G401 (cell line): ENCODE data around the gene SPRR1B. TPM values are rescaled to one million over a fixed set of nuclear protein-coding genes. Genes with fewer than 3 reads are reported as not detected.
"Not testable (repeated sequence)": the region's sequence is repeated elsewhere in the genome, so short reads cannot be mapped to it uniquely, and the experiment has no call there.

Experiments
- DNase-seq: peaks from one replicate; pipeline ENCODE4 v3.0.0-alpha.2; 2015; ENCODE audit warnings: low spot score
- in situ Hi-C: cut with HindIII; loops from 2 replicates; pipeline ENCODE4 v1.10.0; 2016; ENCODE audit warnings: low sequenced_read_pairs, mixed read lengths
- total RNA-seq: library from RNA; depleted of rRNA; stranded (reverse); fragments of >200 nt; shearing (Covaris generic); gene quantifications from 2 replicates; pipeline ENCODE4 v1.2.3, GENCODE V29; 2014; rRNA removed

The SPRR1B gene, protein sequence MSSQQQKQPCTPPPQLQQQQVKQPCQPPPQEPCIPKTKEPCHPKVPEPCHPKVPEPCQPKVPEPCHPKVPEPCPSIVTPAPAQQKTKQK
- not detected in 2 replicates for total RNA-seq

DNA sequence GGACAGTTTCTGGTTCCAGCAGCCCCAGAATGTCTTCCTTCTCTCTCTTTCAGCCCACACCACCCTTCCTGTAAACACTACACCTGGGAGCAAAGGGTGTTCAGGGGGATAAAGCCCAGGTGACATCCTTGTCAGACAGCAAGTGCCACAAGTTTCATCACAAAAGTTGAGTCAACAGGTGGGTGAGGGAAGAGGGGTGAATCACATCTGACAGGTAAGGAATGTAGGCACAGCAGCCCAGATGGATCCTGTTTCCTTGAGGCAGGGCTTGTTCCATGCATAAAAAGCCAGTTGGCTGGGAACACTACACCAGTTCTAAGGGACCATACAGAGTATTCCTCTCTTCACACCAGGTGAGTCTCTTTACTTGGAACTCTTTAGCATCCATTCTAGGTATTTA is at the start of gene SPRR1B:
TSS of gene SPRR1B (plus strand) at position 309 of the 400 bp plus-strand sequence. CDS start 1,143 bp downstream, outside the sequence.
- no peak for DNase-seq
- in situ Hi-C loops: no loop called here

DNA sequence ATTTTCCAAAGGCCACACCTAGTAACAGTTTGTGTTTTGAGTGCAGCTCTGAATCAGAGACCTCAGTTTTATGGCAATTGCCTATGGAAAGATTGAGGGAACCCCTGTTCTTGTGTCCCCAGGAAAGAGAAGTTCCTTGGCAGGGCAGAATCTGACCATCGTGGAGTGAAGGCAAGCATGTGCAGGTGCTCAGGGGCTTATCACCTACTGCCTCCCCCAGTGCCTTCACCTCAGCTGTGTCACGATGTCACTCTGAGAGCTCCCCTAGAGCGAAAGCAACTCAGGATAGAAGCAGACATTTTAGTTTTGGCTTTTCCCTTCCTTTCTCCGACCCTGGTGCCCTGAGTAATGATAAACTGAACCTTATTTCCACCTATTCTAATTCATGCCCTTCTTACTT is 48.9 kb upstream of the SPRR1B start:
- DNase-seq: no peak
- in situ Hi-C loops: no loop called here

- in situ Hi-C loops: no loop called here
- DNase-seq: no peak
Measured at GRCh38 chr1:152983234-152983633, 47.8 kb upstream of the SPRR1B start.

DNA sequence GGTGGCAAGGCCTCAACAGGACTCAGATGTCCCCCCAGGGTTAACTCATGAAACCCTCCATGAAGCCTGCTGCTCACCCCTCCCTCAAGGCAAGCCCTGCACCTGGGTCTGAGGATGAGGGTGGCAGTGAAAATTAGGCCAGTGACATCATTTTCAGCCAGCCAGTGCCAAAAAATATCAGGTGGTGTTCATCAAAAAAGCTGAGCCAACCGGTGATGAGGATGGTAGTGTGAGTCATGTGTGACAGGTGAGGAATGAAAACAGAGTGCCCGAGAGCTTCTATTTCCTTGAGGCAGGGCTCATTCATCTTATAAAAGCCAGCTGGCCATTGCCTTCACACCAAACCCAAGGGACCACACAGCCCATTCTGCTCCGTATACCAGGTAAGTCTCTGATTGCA is 47.3 kb upstream of the SPRR1B start, which contains the start of gene SPRR1A:
TSS of gene SPRR1A (plus strand) at position 339 of the 400 bp plus-strand sequence. CDS start 1,150 bp downstream, outside the sequence.
- DNase-seq: no peak
- in situ Hi-C loops: no loop called here

DNA sequence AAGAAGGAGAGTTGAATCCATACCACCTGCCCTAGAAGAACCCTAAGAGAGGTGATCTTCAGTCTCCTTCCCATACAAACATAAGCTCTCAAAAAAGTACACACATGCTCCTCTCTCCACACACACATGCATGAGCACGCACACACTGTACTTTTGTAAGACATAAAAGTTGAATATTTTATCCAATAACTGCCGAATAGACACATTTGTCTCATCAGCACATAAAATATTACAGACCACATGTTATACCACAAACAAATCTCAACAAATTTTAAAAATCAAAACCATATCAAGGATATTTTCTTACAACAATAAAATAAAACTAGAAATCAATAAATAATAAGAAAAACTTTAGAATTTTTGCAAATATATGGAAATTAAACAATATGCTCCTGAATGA is 44.4 kb upstream of the SPRR1B start:
- in situ Hi-C loops: no loop called here
- no peak for DNase-seq

- in situ Hi-C loops: no loop called here
- no peak for DNase-seq
Measured at GRCh38 chr1:152993186-152993585, 37.8 kb upstream of the SPRR1B start.

DNA sequence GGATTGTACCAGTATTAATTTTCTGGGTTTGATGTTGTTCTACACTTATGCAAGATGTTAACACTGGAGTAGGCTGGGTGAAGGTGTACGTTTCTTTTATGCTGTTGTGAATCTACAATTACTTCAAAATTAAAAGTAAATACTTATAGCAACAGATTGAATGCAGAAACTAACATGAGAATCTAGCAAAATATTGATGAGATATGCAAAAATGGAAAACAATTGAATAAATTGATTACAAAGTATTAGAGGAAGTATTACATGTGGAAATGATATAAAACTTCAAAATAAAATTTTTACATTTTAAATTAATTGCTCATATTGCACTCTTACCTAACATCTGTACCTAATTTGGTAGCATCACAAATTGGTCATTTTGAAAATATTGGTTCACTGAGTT is 35.2 kb upstream of the SPRR1B start:
- no peak for DNase-seq
- in situ Hi-C loops: no loop called here

- in situ Hi-C loops: no loop called here
- DNase-seq: no peak
Measured at GRCh38 chr1:152996633-152997400, 34.2 kb upstream of the SPRR1B start.

DNA sequence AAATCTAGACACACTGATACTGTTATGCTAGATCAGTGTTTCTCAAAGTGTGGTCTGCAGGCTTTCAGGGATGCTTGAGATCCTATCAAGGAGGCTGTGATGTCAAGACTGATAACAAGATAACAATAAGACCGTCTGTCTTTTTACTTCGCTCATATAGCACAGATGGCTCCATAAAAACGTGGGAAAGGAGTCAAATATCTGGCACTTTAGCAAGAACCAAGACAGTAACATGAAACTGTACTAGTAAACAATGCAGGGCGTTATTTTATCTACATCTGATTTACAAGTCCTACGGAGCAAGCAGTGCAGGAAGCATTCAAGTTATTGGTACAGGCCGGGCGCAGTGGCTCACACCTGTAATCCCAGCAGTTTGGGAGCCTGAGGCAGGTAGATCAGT is 33.1 kb upstream of the SPRR1B start:
- in situ Hi-C loops: no loop called here

GRCh38 chr1:152998476-152998875 is 32.5 kb upstream of the SPRR1B start:
- in situ Hi-C loops: no loop called here

More for the DNA sequence above, 33.1 kb upstream of the SPRR1B start:
- no peak for DNase-seq

DNA sequence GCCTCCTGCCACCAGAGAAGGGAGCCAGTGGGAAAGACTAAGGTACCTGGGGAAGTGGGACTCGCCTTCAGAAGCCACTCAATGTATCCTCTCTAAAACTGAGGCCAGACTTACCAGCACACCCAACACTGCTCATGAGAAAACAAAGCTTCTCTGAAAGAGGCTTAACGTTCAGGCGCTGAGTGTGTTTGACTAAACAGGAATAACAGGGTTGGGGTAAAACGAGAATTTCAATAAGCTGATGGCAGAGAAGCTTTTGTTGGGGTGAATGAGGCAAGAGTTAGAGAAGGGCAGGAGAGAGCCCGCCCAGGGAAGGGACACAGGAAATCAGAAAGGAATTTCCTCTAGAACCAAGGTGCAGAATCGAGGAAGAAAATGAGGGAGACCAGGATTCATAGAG is 31.2 kb upstream of the SPRR1B start:
- DNase-seq: no peak
- in situ Hi-C loops: no loop called here

More at GRCh38 chr1:152998476-152998875, 32.5 kb upstream of the SPRR1B start:
- DNase-seq: no peak

DNA sequence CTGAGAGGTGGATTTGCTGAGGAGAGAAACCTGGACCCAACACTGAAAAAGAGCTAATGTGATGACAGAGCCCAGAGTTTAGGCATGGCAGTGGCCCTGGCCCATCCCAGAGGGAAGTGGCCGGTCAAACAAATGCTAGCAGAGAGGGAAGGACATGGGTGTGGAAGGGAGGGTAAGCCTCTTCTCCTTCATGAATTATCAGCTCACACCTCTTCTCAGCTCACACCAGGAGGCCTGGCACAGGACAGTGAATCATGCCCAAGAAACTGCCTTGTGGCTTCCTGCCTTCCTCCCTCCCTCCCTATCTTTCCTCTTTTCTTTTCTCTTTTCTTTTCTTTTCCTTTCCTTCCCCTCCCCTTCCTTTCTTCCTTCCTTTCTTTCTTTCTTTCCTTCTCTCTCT is 30.7 kb upstream of the SPRR1B start:
- in situ Hi-C loops: no loop called here
- DNase-seq: no peak

GRCh38 chr1:153001382-153001781 is 29.6 kb upstream of the SPRR1B start, which contains the start of gene SPRR3:
SPRR3 (plus strand) TSS chr1:153001749; CDS start chr1:153003021, 1,272 bp downstream.
- DNase-seq: no peak
- in situ Hi-C loops: no loop called here

- in situ Hi-C loops, DNase-seq: not testable (repeated sequence)
Measured at GRCh38 chr1:153011235-153011758, 19.7 kb upstream of the SPRR1B start.

DNA sequence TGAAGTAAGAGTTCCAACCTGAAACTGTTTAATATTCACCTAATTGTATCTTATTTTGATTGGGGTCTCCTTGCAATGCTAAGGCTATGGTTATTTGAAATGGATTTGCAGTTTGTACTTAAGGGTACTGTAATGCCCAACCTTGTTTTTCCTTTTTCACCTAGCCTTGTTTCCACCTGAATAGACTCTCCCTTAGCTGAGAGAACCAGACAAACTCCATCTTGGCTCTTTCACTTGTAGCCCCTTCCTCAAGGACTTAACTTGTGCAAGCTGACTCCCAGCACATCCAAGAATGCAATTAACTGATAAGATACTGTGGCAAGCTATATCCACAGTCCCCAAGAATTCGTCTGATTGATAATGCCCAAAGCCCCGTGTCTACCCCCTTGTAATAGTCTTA is 9.2 kb upstream of the SPRR1B start:
- in situ Hi-C loops, DNase-seq: not testable (repeated sequence)

DNA sequence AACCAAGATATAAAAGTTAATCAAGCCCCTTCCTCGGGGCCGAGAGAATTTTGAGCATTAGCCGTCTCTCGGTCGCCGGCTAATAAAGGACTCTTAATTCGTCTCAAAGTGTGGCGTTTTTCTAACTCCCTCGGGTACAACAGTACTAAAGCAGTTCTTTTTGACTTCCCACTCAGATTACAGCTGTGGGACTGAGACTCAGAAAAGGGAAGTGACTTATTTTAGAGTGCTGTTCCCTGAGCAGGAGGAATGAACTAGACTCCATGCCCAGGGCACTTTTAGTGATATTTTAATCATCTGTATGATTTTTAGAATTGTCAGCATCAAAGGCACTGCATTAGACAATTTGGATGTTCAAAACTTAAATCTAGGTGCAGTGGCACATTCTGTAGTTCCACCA is 8.7 kb upstream of the SPRR1B start:
- DNase-seq, in situ Hi-C loops: not testable (repeated sequence)

DNA sequence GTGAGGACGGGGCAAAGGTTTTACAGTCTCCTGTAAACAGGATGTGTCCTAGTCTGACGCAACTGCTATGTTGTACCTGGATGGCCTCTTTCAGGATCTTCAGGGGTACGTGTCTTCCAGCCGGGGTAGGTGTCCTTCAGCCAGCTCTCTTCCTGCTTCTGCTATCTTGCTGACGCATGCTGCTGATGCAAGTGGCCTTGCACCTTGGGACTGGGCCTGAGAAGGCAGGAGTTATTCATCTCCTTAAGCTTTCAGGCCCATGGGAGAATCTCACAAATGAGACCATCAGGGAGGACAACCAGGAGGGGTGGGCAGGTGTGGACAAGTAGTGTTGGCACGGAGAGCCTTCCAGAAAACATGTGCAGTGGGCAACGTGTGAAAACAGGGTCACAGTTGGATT is 7.9 kb upstream of the SPRR1B start:
- in situ Hi-C loops: no loop called here

DNA sequence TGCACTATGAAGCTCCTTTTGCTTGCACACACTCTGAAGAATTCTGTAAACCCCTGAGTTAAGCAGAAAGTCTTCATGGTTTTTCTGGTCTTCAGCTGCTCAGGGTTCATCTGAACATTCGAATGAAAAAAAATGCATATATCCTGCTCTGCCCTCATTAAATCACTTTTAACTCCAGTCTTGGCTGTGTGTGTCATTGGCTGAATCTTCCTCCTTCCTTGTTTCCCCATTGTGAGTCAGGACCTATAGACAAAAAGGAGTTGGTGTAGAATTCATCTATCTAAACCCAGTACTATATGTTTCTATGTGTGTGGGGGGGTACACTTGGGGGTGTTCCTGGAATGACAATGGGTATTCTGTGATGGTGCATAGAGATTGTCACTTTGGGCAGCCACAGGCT is 6.6 kb upstream of the SPRR1B start:
- no peak for DNase-seq
- in situ Hi-C loops: no loop called here

More for the DNA sequence above, 7.9 kb upstream of the SPRR1B start:
- DNase-seq: no peak

GRCh38 chr1:153025797-153026196 is 5.2 kb upstream of the SPRR1B start:
- in situ Hi-C loops: no loop called here
- DNase-seq: no peak

DNA sequence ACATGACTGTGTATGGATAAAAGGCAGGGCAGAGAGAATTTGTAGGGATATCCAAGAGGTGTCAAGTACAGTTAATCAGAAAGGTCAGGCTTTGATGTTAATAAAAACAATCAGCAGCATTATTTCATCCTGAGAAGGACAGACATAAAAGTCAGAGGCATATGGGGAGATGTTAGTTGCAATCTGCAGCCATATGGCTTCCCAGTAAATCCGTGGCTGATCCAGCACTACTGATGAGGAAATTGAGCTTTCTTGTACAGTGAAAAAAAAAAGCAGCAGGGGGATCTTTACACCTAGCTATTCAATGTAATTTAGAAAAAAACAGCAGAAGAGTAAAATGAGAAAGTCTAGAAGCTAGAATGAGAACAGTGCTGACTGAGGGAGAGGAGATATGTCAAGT is 2.2 kb upstream of the SPRR1B start:
- no peak for DNase-seq
- in situ Hi-C loops: no loop called here
